Measurements from ENCODE around the gene UGDH.

UGDH gene

GRCh38 chr4:39529534-39529933 is 2.3 kb upstream of the UGDH start:
- Histone ChIP-seq H3K4me3 (no peak overlapping the region), H3K27ac (no peak overlapping the region)
- no peak for DNase-seq (ENCODE audit: low spot score)
- no peak for TF ChIP-seq CTCF (IDR thresholded peaks at IDR 0.05)

- no peak for TF ChIP-seq CTCF (IDR thresholded peaks at IDR 0.05)
- peak; percentile 93 for DNase-seq (ENCODE audit: low spot score)
- Histone ChIP-seq H3K4me3 (peak overlapping the region; percentile 92), H3K27ac (peak overlapping the region; percentile 93 to 95)
Observed at GRCh38 chr4:39528061-39528465, 824 bp upstream of the UGDH start.

GRCh38 chr4:39526765-39527295 is 409 bp downstream of the UGDH start:
- no peak for TF ChIP-seq CTCF (IDR thresholded peaks at IDR 0.05)
- DNase-seq (ENCODE audit: low spot score) = no peak
- peak overlapping the region; percentile 92 for H3K4me3 ChIP-seq
- H3K27ac ChIP-seq = peak overlapping the region; percentile 93 to 95

- TF ChIP-seq CTCF (IDR thresholded peaks at IDR 0.05) = no peak
- DNase-seq (ENCODE audit: low spot score) = no peak
- peak overlapping the region; percentile 93 to 95 for H3K27ac ChIP-seq
Observed at GRCh38 chr4:39525822-39526690, 1.2 kb downstream of the UGDH start.

GRCh38 chr4:39524161-39524957 is 2.9 kb downstream of the UGDH start:
- Histone ChIP-seq H3K4me3 (no peak overlapping the region), H3K27ac (no peak overlapping the region)
- no peak for DNase-seq (ENCODE audit: low spot score)
- no peak for TF ChIP-seq CTCF (IDR thresholded peaks at IDR 0.05)

More at GRCh38 chr4:39525822-39526690, 1.2 kb downstream of the UGDH start:
- H3K4me3 ChIP-seq = peak overlapping the region; percentile 92

GRCh38 chr4:39522068-39522467 is 5.2 kb downstream of the UGDH start:
- Histone ChIP-seq H3K27ac (no peak overlapping the region), H3K4me3 (no peak overlapping the region)
- no peak for DNase-seq (ENCODE audit: low spot score)
- TF ChIP-seq CTCF (IDR thresholded peaks at IDR 0.05) = no peak

Measured in coronary artery (tissue), 2 donors.